ENCODE results near the gene PTPN14.

PTPN14 gene

GRCh38 chr1:214389734-214390133 is 161.7 kb downstream of the PTPN14 start:
- peak; percentile 46 for DNase-seq

- DNase-seq = no peak
Observed at GRCh38 chr1:214386747-214387146, 164.7 kb downstream of the PTPN14 start.

GRCh38 chr1:214386333-214386732 is 165.1 kb downstream of the PTPN14 start:
- DNase-seq = no peak

- no peak for DNase-seq
Observed at GRCh38 chr1:214385428-214385827, 166.0 kb downstream of the PTPN14 start.

- no peak for DNase-seq
Observed at GRCh38 chr1:214384373-214385079, 166.9 kb downstream of the PTPN14 start.

- DNase-seq = no peak
Observed at GRCh38 chr1:214383381-214384372, 167.7 kb downstream of the PTPN14 start.

GRCh38 chr1:214380986-214381695 is 170.3 kb downstream of the PTPN14 start:
- DNase-seq = no peak

- no peak for DNase-seq
Observed at GRCh38 chr1:214380396-214380795, 171.0 kb downstream of the PTPN14 start.

- DNase-seq = no peak
Observed at GRCh38 chr1:214379236-214379970, 172.0 kb downstream of the PTPN14 start.

- DNase-seq = no peak
Observed at GRCh38 chr1:214378492-214378891, 172.9 kb downstream of the PTPN14 start.

- peak; percentile 95 for DNase-seq
Observed at GRCh38 chr1:214377886-214378285, 173.5 kb downstream of the PTPN14 start.

GRCh38 chr1:214377485-214377884 is 173.9 kb downstream of the PTPN14 start:
- no peak for DNase-seq

GRCh38 chr1:214372092-214372491 is 179.3 kb downstream of the PTPN14 start:
- DNase-seq = no peak

- DNase-seq = no peak
Observed at GRCh38 chr1:214370615-214371014, 180.8 kb downstream of the PTPN14 start.

GRCh38 chr1:214369364-214369763 is 182.0 kb downstream of the PTPN14 start:
- no peak for DNase-seq

GRCh38 chr1:214367841-214368240 is 183.6 kb downstream of the PTPN14 start:
- DNase-seq = no peak

GRCh38 chr1:214364786-214365295 is 186.6 kb downstream of the PTPN14 start:
- no peak for DNase-seq

GRCh38 chr1:214364386-214364785 is 187.0 kb downstream of the PTPN14 start:
- DNase-seq = peak; percentile 27

- no peak for DNase-seq
Observed at GRCh38 chr1:214363386-214363785, 188.0 kb downstream of the PTPN14 start.

- peak; percentile 51 for DNase-seq
Observed at GRCh38 chr1:214362188-214362882, 189.1 kb downstream of the PTPN14 start.

GRCh38 chr1:214361636-214362035 is 189.8 kb downstream of the PTPN14 start:
- no peak for DNase-seq
